ENCODE results near the gene ITGAL.
"Not testable (repeated sequence)": the region's sequence is repeated elsewhere in the genome, so short reads cannot be mapped to it uniquely, and the experiment has no call there.

Gene ITGAL

GRCh38 chr16:30472328-30472942 lies at the start of gene ITGAL:
Gene ITGAL (plus strand): TSS chr16:30472742. CDS start chr16:30472838, 96 bp downstream.
- DNase-seq (ENCODE audit: low read depth), result no peak

GRCh38 chr16:30428055-30428454 lies 44.5 kb upstream of the ITGAL start:
- no peak for DNase-seq (ENCODE audit: low read depth)

- DNase-seq (ENCODE audit: low read depth), result no peak
Measured at GRCh38 chr16:30429418-30429677, 43.2 kb upstream of the ITGAL start.

GRCh38 chr16:30429678-30430427 lies 42.7 kb upstream of the ITGAL start, which contains the start of gene DCTPP1:
Gene DCTPP1 (minus strand): TSS chr16:30430030. CDS start chr16:30429980, 50 bp downstream.
- DNase-seq (ENCODE audit: low read depth), result peak; percentile 97

- DNase-seq (ENCODE audit: low read depth), result no peak
Measured at GRCh38 chr16:30430428-30430970, 42.0 kb upstream of the ITGAL start.

GRCh38 chr16:30434852-30435251 lies 37.7 kb upstream of the ITGAL start:
- no peak for DNase-seq (ENCODE audit: low read depth)

- DNase-seq (ENCODE audit: low read depth), result no peak
Measured at GRCh38 chr16:30437511-30438046, 35.0 kb upstream of the ITGAL start.

GRCh38 chr16:30438835-30439234 lies 33.7 kb upstream of the ITGAL start:
- DNase-seq (ENCODE audit: low read depth), result no peak

GRCh38 chr16:30439720-30440348 lies 32.7 kb upstream of the ITGAL start:
- no peak for DNase-seq (ENCODE audit: low read depth)

- DNase-seq (ENCODE audit: low read depth), result no peak
Measured at GRCh38 chr16:30443631-30444030, 28.9 kb upstream of the ITGAL start.

- no peak for DNase-seq (ENCODE audit: low read depth)
Measured at GRCh38 chr16:30444231-30445148, 28.1 kb upstream of the ITGAL start.

GRCh38 chr16:30445149-30445407 lies 27.5 kb upstream of the ITGAL start:
- DNase-seq (ENCODE audit: low read depth), result no peak

- peak; percentile 97 for DNase-seq (ENCODE audit: low read depth)
Measured at GRCh38 chr16:30445408-30446202, 26.9 kb upstream of the ITGAL start, which contains the start of gene SEPHS2. Gene SEPHS2 (minus strand): TSS chr16:30445874. CDS start chr16:30445727, 147 bp downstream.

GRCh38 chr16:30446203-30446595 lies 26.3 kb upstream of the ITGAL start:
- DNase-seq (ENCODE audit: low read depth), result no peak

- DNase-seq (ENCODE audit: low read depth), result no peak
Measured at GRCh38 chr16:30447512-30448226, 24.9 kb upstream of the ITGAL start.

GRCh38 chr16:30449116-30449435 lies 23.5 kb upstream of the ITGAL start:
- no peak for DNase-seq (ENCODE audit: low read depth)

- DNase-seq (ENCODE audit: low read depth), result not testable (repeated sequence)
Measured at GRCh38 chr16:30452709-30453580, 19.6 kb upstream of the ITGAL start.

GRCh38 chr16:30456302-30456701 lies 16.2 kb upstream of the ITGAL start:
- no peak for DNase-seq (ENCODE audit: low read depth)

- DNase-seq (ENCODE audit: low read depth), result no peak
Measured at GRCh38 chr16:30457256-30457655, 15.3 kb upstream of the ITGAL start.

All from stromal cell of bone marrow (primary cell).